HG03460 (cell line): ENCODE results near the gene VWA1.
"Not testable (repeated sequence)": the region's sequence is repeated elsewhere in the genome, so short reads cannot be mapped to it uniquely, and the experiment has no call there.

Experiments used
- ATAC-seq: cut with Tn5 transposase; IDR thresholded peaks from one replicate; pipeline ENCODE4 v1.9.1; 2021; ENCODE audit not compliant: unreplicated experiment

The VWA1 gene

GRCh38 chr1:1422465-1423244, 12.8 kb upstream of the VWA1 start:
- no peak for ATAC-seq

GRCh38 chr1:1423245-1423597, 12.3 kb upstream of the VWA1 start:
- ATAC-seq = no peak

- ATAC-seq = no peak
Measured at GRCh38 chr1:1424707-1425106, 10.8 kb upstream of the VWA1 start.

- no peak for ATAC-seq
Measured at GRCh38 chr1:1425426-1425752, 10.1 kb upstream of the VWA1 start.

GRCh38 chr1:1425753-1426495, 9.6 kb upstream of the VWA1 start:
- no peak for ATAC-seq

GRCh38 chr1:1426496-1427105, 8.9 kb upstream of the VWA1 start:
- no peak for ATAC-seq

GRCh38 chr1:1427106-1427819, 8.2 kb upstream of the VWA1 start:
- ATAC-seq = no peak

- ATAC-seq = no peak
Measured at GRCh38 chr1:1427820-1428148, 7.7 kb upstream of the VWA1 start.

- ATAC-seq = no peak
Measured at GRCh38 chr1:1428174-1428573, 7.3 kb upstream of the VWA1 start.

- ATAC-seq = not testable (repeated sequence)
Measured at GRCh38 chr1:1428967-1429366, 6.5 kb upstream of the VWA1 start.

GRCh38 chr1:1429671-1430073, 5.8 kb upstream of the VWA1 start:
- ATAC-seq = no peak

GRCh38 chr1:1430114-1430982, 5.1 kb upstream of the VWA1 start:
- no peak for ATAC-seq

- ATAC-seq = no peak
Measured at GRCh38 chr1:1430992-1431844, 4.3 kb upstream of the VWA1 start.

- ATAC-seq = no peak
Measured at GRCh38 chr1:1431845-1432273, 3.6 kb upstream of the VWA1 start.

- no peak for ATAC-seq
Measured at GRCh38 chr1:1432274-1432950, 3.1 kb upstream of the VWA1 start.

- ATAC-seq = no peak
Measured at GRCh38 chr1:1432951-1433803, 2.3 kb upstream of the VWA1 start.

GRCh38 chr1:1433804-1434130, 1.7 kb upstream of the VWA1 start:
- ATAC-seq = no peak

- ATAC-seq = no peak
Measured at GRCh38 chr1:1434131-1434823, 1.2 kb upstream of the VWA1 start.
